ENCODE measurements around the gene TRPV5. TPM values are rescaled to one million over a fixed set of nuclear protein-coding genes. Genes with fewer than 3 reads are reported as not detected.

The TRPV5 gene
- total RNA-seq, 1 donor = not detected

- no peak for TF ChIP-seq CTCF (IDR thresholded peaks at IDR 0.05; ENCODE audit: extremely low read depth, low read depth, low read length)
- no peak overlapping the region for H3K4me3 ChIP-seq (ENCODE audit: insufficient read depth, low read length)
- DNase-seq (ENCODE audit: insufficient read length, low spot score, missing footprints) = no peak
Observed at GRCh38 chr7:142948603-142949002, 15.1 kb upstream of the TRPV5 start.

DNA sequence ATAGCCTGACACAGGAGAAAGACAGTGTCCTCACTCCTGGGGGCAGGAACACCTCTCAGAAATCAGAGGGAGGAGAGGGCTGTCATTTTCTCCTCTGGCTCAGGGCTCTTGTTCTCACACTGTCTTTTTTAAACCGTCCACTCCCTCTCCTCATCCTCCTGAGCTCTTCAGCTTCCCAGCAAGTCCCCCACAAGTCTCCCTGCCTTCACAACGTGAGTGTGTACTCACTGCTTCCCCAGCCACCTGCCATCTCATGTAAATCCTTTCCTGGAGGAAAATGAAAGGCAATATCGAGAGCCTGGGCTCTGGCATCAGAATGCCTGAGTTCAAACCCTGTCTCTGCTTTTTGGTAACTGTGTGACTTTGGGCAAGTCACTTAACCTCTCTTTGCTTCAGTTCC is 11.5 kb upstream of the TRPV5 start:
- H3K4me1 ChIP-seq (ENCODE audit: insufficient read depth, low read length) = no peaks in the 10 kb centered on the region
- no peaks in the 10 kb centered on the region for H3K9me3 ChIP-seq (ENCODE audit: low read depth, low read length)
- no peaks in the 10 kb centered on the region for H4K20me1 ChIP-seq (ENCODE audit: insufficient read depth, low read length)
- no peaks in the 10 kb centered on the region for H3K27me3 ChIP-seq (ENCODE audit: insufficient read depth, low read length)
- DNase-seq (ENCODE audit: insufficient read length, low spot score, missing footprints) = no peak
- H3K4me2 ChIP-seq (ENCODE audit: insufficient read depth, low read length) = no peak overlapping the region
- no peaks in the 10 kb centered on the region for H3K79me2 ChIP-seq (ENCODE audit: insufficient read depth, low read length)
- no peak overlapping the region for H3K4me3 ChIP-seq (ENCODE audit: insufficient read depth, low read length)
- TF ChIP-seq CTCF (IDR thresholded peaks at IDR 0.05; ENCODE audit: extremely low read depth, low read depth, low read length) = no peak
- no peaks in the 10 kb centered on the region for H3K36me3 ChIP-seq (ENCODE audit: insufficient read depth, low read length)
- no peak overlapping the region for H2AFZ ChIP-seq (ENCODE audit: low read length)
- H3K27ac ChIP-seq (ENCODE audit: low read depth, low read length) = no peak overlapping the region

More at GRCh38 chr7:142948603-142949002, 15.1 kb upstream of the TRPV5 start:
- Histone ChIP-seq H2AFZ (ENCODE audit: low read length) (no peak overlapping the region), H3K4me1 (ENCODE audit: insufficient read depth, low read length) (no peaks in the 10 kb centered on the region), H3K36me3 (ENCODE audit: insufficient read depth, low read length) (no peaks in the 10 kb centered on the region), H3K79me2 (ENCODE audit: insufficient read depth, low read length) (no peaks in the 10 kb centered on the region), H3K4me2 (ENCODE audit: insufficient read depth, low read length) (no peak overlapping the region), H4K20me1 (ENCODE audit: insufficient read depth, low read length) (no peaks in the 10 kb centered on the region), H3K27ac (ENCODE audit: low read depth, low read length) (no peak overlapping the region), H3K9me3 (ENCODE audit: low read depth, low read length) (no peaks in the 10 kb centered on the region), H3K27me3 (ENCODE audit: insufficient read depth, low read length) (no peaks in the 10 kb centered on the region)

DNA sequence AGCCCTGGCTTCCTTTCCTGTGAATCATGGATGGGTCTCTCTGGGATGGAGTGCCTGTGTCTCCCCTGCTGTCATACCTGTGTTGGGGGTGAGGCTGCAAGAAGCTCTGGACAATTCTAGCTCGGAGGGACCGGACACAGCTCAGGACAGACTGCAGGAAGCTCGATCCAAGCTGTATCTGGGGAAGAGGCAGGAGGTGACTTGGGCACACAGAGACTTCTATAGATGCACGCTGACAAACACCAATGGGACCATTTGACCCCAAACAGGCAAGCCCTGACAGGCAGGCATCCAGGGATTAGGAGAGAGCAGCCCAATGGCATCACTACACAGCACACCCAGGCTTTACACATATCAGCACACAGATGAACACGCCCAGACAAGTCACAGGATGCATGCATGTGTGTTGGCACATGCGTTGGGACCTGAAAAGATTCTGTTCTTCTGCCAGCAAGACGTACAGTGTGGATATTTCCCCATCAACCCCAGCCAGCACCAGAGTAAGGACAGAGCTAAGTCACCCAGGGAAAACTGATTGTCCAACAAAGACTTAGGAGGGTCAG is 10.2 kb upstream of the TRPV5 start:
- Histone ChIP-seq H4K20me1 (ENCODE audit: insufficient read depth, low read length) (no peaks in the 10 kb centered on the region), H3K4me2 (ENCODE audit: insufficient read depth, low read length) (no peak overlapping the region), H3K9me3 (ENCODE audit: low read depth, low read length) (no peaks in the 10 kb centered on the region), H2AFZ (ENCODE audit: low read length) (no peak overlapping the region), H3K36me3 (ENCODE audit: insufficient read depth, low read length) (no peaks in the 10 kb centered on the region), H3K79me2 (ENCODE audit: insufficient read depth, low read length) (no peaks in the 10 kb centered on the region), H3K4me3 (ENCODE audit: insufficient read depth, low read length) (no peak overlapping the region), H3K27ac (ENCODE audit: low read depth, low read length) (no peak overlapping the region), H3K27me3 (ENCODE audit: insufficient read depth, low read length) (no peaks in the 10 kb centered on the region), H3K4me1 (ENCODE audit: insufficient read depth, low read length) (no peaks in the 10 kb centered on the region)
- no peak for TF ChIP-seq CTCF (IDR thresholded peaks at IDR 0.05; ENCODE audit: extremely low read depth, low read depth, low read length)
- no peak for DNase-seq (ENCODE audit: insufficient read length, low spot score, missing footprints)

DNA sequence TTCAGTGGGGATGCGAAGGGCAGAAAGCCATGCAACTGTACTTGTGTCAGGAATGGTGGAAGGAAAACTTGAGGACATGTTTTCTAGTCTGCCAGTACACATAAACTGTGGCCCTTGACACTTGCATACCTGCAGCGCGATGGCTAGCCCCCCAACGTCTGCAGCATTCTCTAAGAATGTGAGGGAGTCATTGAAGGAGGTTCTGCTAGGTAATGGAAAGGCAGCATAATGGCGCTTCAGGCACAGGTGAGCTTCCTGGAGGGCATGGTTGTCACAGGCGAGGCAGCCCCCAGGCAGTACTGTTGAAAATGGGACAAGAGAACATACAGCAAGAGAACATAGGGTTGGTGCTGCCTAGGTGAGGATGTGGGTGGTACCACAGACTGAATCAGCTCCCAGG is 9.2 kb upstream of the TRPV5 start:
- DNase-seq (ENCODE audit: insufficient read length, low spot score, missing footprints) = no peak
- no peak for TF ChIP-seq CTCF (IDR thresholded peaks at IDR 0.05; ENCODE audit: extremely low read depth, low read depth, low read length)
- no peak overlapping the region for H2AFZ ChIP-seq (ENCODE audit: low read length)
- no peaks in the 10 kb centered on the region for H3K36me3 ChIP-seq (ENCODE audit: insufficient read depth, low read length)
- no peaks in the 10 kb centered on the region for H3K27me3 ChIP-seq (ENCODE audit: insufficient read depth, low read length)
- H3K27ac ChIP-seq (ENCODE audit: low read depth, low read length) = no peak overlapping the region
- H3K4me1 ChIP-seq (ENCODE audit: insufficient read depth, low read length) = no peaks in the 10 kb centered on the region
- no peaks in the 10 kb centered on the region for H4K20me1 ChIP-seq (ENCODE audit: insufficient read depth, low read length)
- H3K4me2 ChIP-seq (ENCODE audit: insufficient read depth, low read length) = no peak overlapping the region
- H3K9me3 ChIP-seq (ENCODE audit: low read depth, low read length) = no peaks in the 10 kb centered on the region
- H3K4me3 ChIP-seq (ENCODE audit: insufficient read depth, low read length) = no peak overlapping the region
- H3K79me2 ChIP-seq (ENCODE audit: insufficient read depth, low read length) = no peaks in the 10 kb centered on the region

Data from osteoblast (primary cell).